Lower lobe of right lung (tissue), 2 donors: ENCODE data around the gene DEPDC5. TPM values are rescaled to one million over a fixed set of nuclear protein-coding genes. Genes with fewer than 3 reads are reported as not detected.

Source experiments
- ATAC-seq, 2 donors: fragments of 200-7000 bp; cut with Tn5 transposase; one replicate each; pipeline ENCODE4 v1.9.1; 2020 to 2022; ENCODE audit warnings: mild to moderate bottlenecking in 2 of 2, moderate library complexity in 2 of 2
- DNase-seq: peaks from one replicate; pipeline ENCODE4 v3.0.0-alpha.2; 2020
- H3K27ac ChIP-seq: fragments of 200-600 bp; one replicate; pipeline ENCODE4 v1.8.0; 2022
- H3K27me3 ChIP-seq: fragments of 200-600 bp; one replicate; pipeline ENCODE4 v1.8.0; 2022; ENCODE audit warnings: low read depth
- H3K36me3 ChIP-seq: fragments of 200-600 bp; one replicate; pipeline ENCODE4 v1.8.0; 2022; ENCODE audit warnings: mild to moderate bottlenecking
- H3K4me1 ChIP-seq: fragments of 200-600 bp; one replicate; pipeline ENCODE4 v1.8.0; 2022
- H3K4me3 ChIP-seq: fragments of 200-600 bp; one replicate; pipeline ENCODE4 v1.8.0; 2022; ENCODE audit warnings: mild to moderate bottlenecking
- H3K9me3 ChIP-seq: fragments of 200-600 bp; one replicate; pipeline ENCODE4 v1.8.0; 2022
- intact Hi-C: fragments of 100-400 bp; cut with DNase I; formaldehyde crosslinking; loops from one replicate; pipeline ENCODE4 v1.11.0; 2022
- total RNA-seq: library from RNA; stranded (reverse); fragmentation: NEBNext Ultra II Directional; extraction: Animal tissue kit (Norgen Biotek cat#: 25700); gene quantifications from one replicate; pipeline ENCODE4 v1.2.1, GENCODE V29; 2021
- TF ChIP-seq, protein P1 (sequence below): fragments of 200-600 bp; IDR thresholded peaks from one replicate; pipeline ENCODE4 v1.8.0; 2022; ENCODE audit warnings: antibody characterized with exemption, mild to moderate bottlenecking
- donor health status: DM: no; HTN: yes; CAD: no; lungs with severe emphysema.

The DEPDC5 gene
- total RNA-seq, 1 donor from 2014 or later: 29.0 TPM

DNA sequence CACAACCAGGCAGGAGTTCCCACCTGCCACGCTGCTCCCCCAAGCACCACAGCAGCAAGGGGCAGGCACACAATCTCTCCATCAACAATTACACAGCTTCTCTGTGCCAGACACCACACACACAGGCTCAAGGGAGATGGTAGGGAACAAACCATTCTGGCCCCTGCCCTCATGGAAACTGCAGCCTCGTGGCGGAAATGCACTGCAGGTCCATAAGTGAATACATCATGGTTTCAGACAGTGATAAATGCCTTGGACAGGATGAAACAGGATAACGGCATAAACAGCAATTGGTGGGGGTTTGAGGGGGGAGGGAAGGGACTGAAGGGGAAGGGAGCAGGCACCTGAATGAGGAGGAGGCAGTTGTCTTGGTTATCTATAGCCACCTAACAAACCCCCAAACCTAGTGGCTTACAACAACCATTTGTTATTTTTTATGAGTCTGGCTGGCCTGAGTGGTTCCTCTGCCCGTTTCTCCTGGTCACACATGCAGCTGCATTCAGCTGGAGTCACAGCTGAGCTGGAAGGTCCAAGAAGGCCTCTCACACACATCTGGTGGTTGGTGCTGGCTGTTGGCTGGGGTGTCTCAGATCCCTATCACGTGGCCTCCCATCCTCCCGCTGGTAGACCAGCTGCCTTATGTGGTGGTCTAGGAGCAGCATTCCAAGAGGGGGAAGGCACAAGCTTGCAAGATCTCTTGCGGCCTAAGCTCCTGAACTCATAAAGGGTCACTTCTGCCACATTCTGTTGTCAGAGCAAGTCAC, 175.5 kb downstream of the DEPDC5 start:
- H3K4me3 ChIP-seq: no peak overlapping the region
- no peak overlapping the region for H3K27ac ChIP-seq
- TF ChIP-seq, protein P1, sequence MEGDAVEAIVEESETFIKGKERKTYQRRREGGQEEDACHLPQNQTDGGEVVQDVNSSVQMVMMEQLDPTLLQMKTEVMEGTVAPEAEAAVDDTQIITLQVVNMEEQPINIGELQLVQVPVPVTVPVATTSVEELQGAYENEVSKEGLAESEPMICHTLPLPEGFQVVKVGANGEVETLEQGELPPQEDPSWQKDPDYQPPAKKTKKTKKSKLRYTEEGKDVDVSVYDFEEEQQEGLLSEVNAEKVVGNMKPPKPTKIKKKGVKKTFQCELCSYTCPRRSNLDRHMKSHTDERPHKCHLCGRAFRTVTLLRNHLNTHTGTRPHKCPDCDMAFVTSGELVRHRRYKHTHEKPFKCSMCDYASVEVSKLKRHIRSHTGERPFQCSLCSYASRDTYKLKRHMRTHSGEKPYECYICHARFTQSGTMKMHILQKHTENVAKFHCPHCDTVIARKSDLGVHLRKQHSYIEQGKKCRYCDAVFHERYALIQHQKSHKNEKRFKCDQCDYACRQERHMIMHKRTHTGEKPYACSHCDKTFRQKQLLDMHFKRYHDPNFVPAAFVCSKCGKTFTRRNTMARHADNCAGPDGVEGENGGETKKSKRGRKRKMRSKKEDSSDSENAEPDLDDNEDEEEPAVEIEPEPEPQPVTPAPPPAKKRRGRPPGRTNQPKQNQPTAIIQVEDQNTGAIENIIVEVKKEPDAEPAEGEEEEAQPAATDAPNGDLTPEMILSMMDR: no peak
- intact Hi-C loops: no loop called here
- no peaks in the 10 kb centered on the region for H3K9me3 ChIP-seq
- no peaks in the 10 kb centered on the region for H3K27me3 ChIP-seq
- no peaks in the 10 kb centered on the region for H3K36me3 ChIP-seq
- DNase-seq (no peak), ATAC-seq (peak; percentile 23 to 49)
- H3K4me1 ChIP-seq: no peaks in the 10 kb centered on the region

DNA sequence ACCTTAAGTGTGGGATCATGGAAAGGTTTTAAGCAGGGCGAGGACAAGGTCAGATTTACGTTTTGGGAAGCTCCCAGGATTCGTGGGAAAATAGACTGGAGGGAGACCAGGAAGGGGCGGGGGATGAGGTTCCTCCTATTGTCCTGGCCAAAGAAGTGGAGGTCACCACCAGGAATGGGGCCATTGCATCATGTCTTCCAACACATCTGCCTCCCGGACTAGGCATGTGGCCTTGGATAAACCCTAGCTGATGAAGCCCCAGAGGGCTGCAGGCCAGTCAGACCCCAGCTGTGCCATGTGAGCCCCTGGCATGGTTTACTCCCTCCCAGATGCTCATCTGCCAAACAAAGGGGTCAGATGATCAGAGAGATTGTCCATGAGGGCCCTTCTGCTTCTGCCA, 179.0 kb downstream of the DEPDC5 start:
- Histone ChIP-seq H3K36me3 (no peaks in the 10 kb centered on the region), H3K9me3 (no peaks in the 10 kb centered on the region), H3K4me3 (no peak overlapping the region), H3K27ac (no peak overlapping the region), H3K4me1 (no peaks in the 10 kb centered on the region), H3K27me3 (no peaks in the 10 kb centered on the region)
- intact Hi-C loops: no loop called here
- no peak for DNase-seq
- TF ChIP-seq, protein P1: no peak
- ATAC-seq: no peak

DNA sequence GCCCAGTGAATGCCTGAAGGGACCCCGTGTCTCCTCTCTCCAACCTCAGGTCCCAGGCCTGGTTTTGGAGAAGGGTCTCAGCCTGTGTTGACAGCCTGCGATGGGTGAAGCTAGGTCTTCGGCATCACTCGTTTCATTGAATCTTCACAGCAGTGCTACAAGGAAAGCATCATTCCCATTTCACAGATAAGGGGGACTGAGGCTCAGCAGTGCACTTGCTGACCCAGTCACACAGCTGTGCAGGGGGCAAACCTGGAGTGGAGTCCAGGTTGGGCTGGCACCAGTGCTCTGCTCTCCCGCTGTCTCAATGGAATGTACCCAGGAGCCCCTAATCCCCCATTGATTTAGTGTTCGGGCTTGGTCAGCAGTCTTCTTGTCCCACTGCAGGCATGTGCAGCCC, 179.6 kb downstream of the DEPDC5 start:
- Histone ChIP-seq H3K4me3 (no peak overlapping the region), H3K27me3 (no peaks in the 10 kb centered on the region), H3K36me3 (no peaks in the 10 kb centered on the region), H3K27ac (no peak overlapping the region), H3K4me1 (no peaks in the 10 kb centered on the region), H3K9me3 (no peaks in the 10 kb centered on the region)
- TF ChIP-seq, protein P1: no peak
- intact Hi-C loops: no loop called here
- no peak for ATAC-seq
- DNase-seq: no peak

DNA sequence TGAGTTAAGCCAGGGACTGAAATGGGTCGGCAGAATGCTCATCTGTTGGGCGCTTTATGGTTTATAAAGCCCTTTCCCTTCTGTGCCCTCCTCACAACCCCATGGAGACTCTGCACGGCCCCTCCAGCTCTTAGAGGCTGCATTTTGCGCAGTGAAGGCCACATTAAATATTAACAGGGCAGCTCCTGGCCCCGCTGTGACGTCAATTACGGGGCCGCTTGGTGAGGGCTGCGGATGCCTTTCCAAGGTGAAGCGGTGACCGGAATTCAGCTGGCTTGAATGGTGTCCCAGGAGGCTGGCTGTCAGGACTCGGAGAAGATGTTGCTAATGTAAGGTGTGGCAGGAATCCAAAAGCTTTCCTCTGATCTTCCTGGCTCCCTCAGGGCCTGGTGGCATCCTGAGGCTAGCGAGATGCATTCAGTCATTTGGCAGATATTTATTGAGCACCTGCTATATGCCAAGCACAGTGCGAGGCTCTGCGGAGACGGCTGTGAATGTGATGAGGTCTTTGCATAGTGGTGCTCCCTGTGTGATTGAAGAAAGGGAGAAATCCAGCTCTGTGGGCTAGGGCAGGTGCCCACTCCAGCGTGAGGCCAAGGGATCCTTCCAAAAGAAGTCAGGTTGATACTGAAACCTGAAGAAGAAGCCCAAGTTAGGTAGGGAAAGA, 180.1 kb downstream of the DEPDC5 start:
- DNase-seq (no peak), ATAC-seq (no peak)
- Histone ChIP-seq H3K4me1 (no peaks in the 10 kb centered on the region), H3K36me3 (no peaks in the 10 kb centered on the region), H3K27ac (no peak overlapping the region), H3K9me3 (no peaks in the 10 kb centered on the region), H3K4me3 (no peak overlapping the region), H3K27me3 (no peaks in the 10 kb centered on the region)
- TF ChIP-seq, protein P1: no peak
- intact Hi-C loops: no loop called here

DNA sequence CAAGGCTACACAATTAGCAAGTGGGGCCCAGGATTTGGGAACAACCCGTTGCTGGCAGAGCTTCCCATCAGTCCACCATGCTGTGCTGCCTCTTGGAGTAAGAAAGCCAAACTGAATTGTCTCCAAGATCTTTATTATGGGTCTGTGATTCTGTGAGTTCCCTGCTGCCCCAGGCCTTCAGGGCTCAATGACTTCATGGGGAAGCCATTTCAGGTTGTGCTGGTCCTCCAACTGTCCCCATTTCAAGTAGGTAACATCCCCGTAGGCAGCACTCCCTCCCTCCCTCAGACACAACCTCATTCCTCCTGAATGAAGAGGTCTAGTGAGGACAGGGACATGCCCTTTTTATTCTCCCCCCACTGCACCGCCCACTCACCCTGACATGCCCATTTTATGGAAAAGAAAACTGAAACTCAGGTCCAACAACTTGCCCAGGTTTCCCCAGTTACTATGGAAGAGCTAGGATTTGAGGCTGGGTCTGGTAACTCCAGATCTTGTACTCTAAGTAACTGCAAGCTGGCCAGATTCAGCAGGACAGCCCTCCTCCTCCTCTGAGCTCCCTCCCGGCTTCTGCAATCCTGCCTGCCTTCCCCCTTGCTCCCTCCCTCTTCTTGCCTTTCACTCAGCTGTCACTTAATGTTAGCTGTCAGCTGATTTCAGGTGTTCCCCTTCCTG, 182.3 kb downstream of the DEPDC5 start:
- no peak overlapping the region for H3K4me3 ChIP-seq
- TF ChIP-seq, protein P1: no peak
- no peak for DNase-seq
- H3K4me1 ChIP-seq: no peaks in the 10 kb centered on the region
- H3K27ac ChIP-seq: no peak overlapping the region
- no peaks in the 10 kb centered on the region for H3K9me3 ChIP-seq
- intact Hi-C loops: no loop called here
- ATAC-seq: no peak
- no peaks in the 10 kb centered on the region for H3K27me3 ChIP-seq
- H3K36me3 ChIP-seq: no peaks in the 10 kb centered on the region
